Ovary (tissue), 9 donors: ENCODE measurements around the gene TASOR. TPM values are rescaled to one million over a fixed set of nuclear protein-coding genes. Genes with fewer than 3 reads are reported as not detected.

Experiments
- DNase-seq, 5 donors: peaks; one replicate each; pipeline ENCODE4 v3.0.0-alpha.2; 2019 to 2020
- H3K27ac ChIP-seq, 2 donors: fragments of 200-600 bp; one replicate each; pipeline versions ENCODE4 v1.5.1 to v1.8.0; 2019 to 2022
- H3K27me3 ChIP-seq: fragments of 200-600 bp; one replicate; pipeline ENCODE4 v1.8.0; 2022
- H3K36me3 ChIP-seq: fragments of 200-600 bp; sonication (generic); one replicate; pipeline ENCODE4 v1.5.1; 2019
- H3K4me1 ChIP-seq: one replicate; pipeline ENCODE4 v1.8.1; 2013; ENCODE audit warnings: mild to moderate bottlenecking, moderate library complexity; ENCODE audit not compliant: insufficient read depth
- H3K4me3 ChIP-seq: fragments of 200-600 bp; sonication (generic); one replicate; pipeline ENCODE4 v1.5.1; 2017
- H3K9me3 ChIP-seq, 2 donors: fragments of 200-600 bp in 1 of 2; sonication (generic) in 1 of 2; one replicate each; pipeline versions ENCODE4 v1.5.1 to v1.8.1; 2013 to 2019; ENCODE audit warnings: mild to moderate bottlenecking in 1 of 2, moderate library complexity in 1 of 2
- CTCF ChIP-seq, 3 donors: fragments of 450-650 bp in 2 of 3; fragments of 200-600 bp in 1 of 3; IDR thresholded peaks; one replicate each; pipeline versions ENCODE4 v1.5.1 to v1.8.0; 2016 to 2022; ENCODE audit warnings: antibody characterized with exemption in 3 of 3, mild to moderate bottlenecking in 1 of 3
- EP300 ChIP-seq: sonication (generic); formaldehyde crosslinking; IDR thresholded peaks from one replicate; pipeline ENCODE4 v1.6.1; 2017; ENCODE audit warnings: antibody characterized with exemption
- POLR2A ChIP-seq: fragments of 450-650 bp; IDR thresholded peaks from one replicate; pipeline ENCODE4 v1.6.1; 2017; ENCODE audit warnings: antibody characterized with exemption, mild to moderate bottlenecking, moderate library complexity
- WGBS, 3 donors: extraction: QIAGEN DNeasy Blood & Tissue Kit in 1 of 3; methylation state at CpG; one replicate each; pipeline versions ENCODE4 v1.1.5 to v1.1.7; 2013 to 2017; 5-methylcytosine and 5-hydroxymethylcytosine counted together
- intact Hi-C, 4 donors: fragments of 100-400 bp; cut with DNase I; formaldehyde crosslinking; loops; one replicate each; pipeline versions ENCODE4 v1.11.0 to v1.15.1; 2022 to 2023
- polyA plus RNA-seq, 2 donors: library from polyadenylated mRNA; stranded (reverse); fragments of 200-250 nt in 1 of 2; fragments of 350-450 nt in 1 of 2; fragmentation: Illumina TruSeq in 1 of 2; extraction: RNeasy Lipid Tissue Mini Kit (QIAGEN cat#74804) in 1 of 2; gene quantifications; one replicate each; pipeline ENCODE4 v1.2.3, GENCODE V29; 2013 to 2014
- total RNA-seq, 7 donors: library from RNA; depleted of rRNA in 2 of 7; stranded (reverse); fragments of >200 nt in 2 of 7; fragmentation: NEBNext Ultra II Directional in 3 of 7; extraction: Animal tissue kit (Norgen Biotek cat#: 25700) in 3 of 7; gene quantifications; one replicate each; pipeline versions ENCODE4 v1.1.0 to v1.2.4, GENCODE V29; 2016 to 2023
- donor health status: DM: no; HTN: no; CAD: no; lungs with moderate emphysema.
- donor health status: DM: no; HTN: no; CAD: no.
- donor health status: Bipolar disorder and iron deficiency.
- donor health status: DM: yes; HTN: yes; CAD: no.
- donor health status: DM: no; HTN: no; CAD: no.
- donor health status: DM: yes; HTN: yes; CAD: no.

Gene TASOR
- total and polyA plus RNA-seq, 9 donors, result 27.3 to 95.5 (median 65.4) TPM

GRCh38 chr3:56681984-56682461 lies 1.0 kb downstream of the TASOR start:
- Histone ChIP-seq H3K4me3 (peak overlapping the region; percentile 56), H3K27me3 (no peaks in the 10 kb centered on the region), H3K4me1 (peaks cover 3% of the 10 kb centered on the region), H3K9me3 (no peaks in the 10 kb centered on the region), H3K27ac (peak overlapping the region; percentile 99 to 100), H3K36me3 (no peaks in the 10 kb centered on the region)
- DNase-seq, result no peak
- intact Hi-C loops, result no loop called here
- no peak for TF ChIP-seq POLR2A
- no peak for TF ChIP-seq EP300
- TF ChIP-seq CTCF (IDR thresholded peaks at IDR 0.05), result no peak
- 24 to 26% (median 25%) methylated on average over 10 of the region's 10 CpGs for WGBS, 3 donors

GRCh38 chr3:56680054-56680580 lies 2.9 kb downstream of the TASOR start:
- no peak for DNase-seq

GRCh38 chr3:56677286-56677685 lies 5.8 kb downstream of the TASOR start:
- H3K27me3 ChIP-seq, result no peaks in the 10 kb centered on the region
- intact Hi-C loops, result no loop called here
- WGBS, 3 donors, result 59 to 76% (median 64%) methylated on average over 1 of the region's 1 CpG
- no peaks in the 10 kb centered on the region for H3K9me3 ChIP-seq
- no peak overlapping the region for H3K4me3 ChIP-seq
- DNase-seq, result no peak
- no peak overlapping the region for H3K27ac ChIP-seq
- H3K4me1 ChIP-seq, result peaks cover 3% of the 10 kb centered on the region
- no peaks in the 10 kb centered on the region for H3K36me3 ChIP-seq
- TF ChIP-seq POLR2A (no peak), CTCF (IDR thresholded peaks at IDR 0.05) (no peak), EP300 (no peak)

More at GRCh38 chr3:56680054-56680580, 2.9 kb downstream of the TASOR start:
- H3K36me3 ChIP-seq, result no peaks in the 10 kb centered on the region
- peaks cover 3% of the 10 kb centered on the region for H3K4me1 ChIP-seq
- intact Hi-C loops, result no loop called here
- H3K9me3 ChIP-seq, result no peaks in the 10 kb centered on the region
- H3K4me3 ChIP-seq, result no peak overlapping the region
- TF ChIP-seq EP300 (no peak), CTCF (IDR thresholded peaks at IDR 0.05) (no peak), POLR2A (no peak)
- no peaks in the 10 kb centered on the region for H3K27me3 ChIP-seq
- H3K27ac ChIP-seq, result no peak overlapping the region

GRCh38 chr3:56673781-56674457 lies 9.1 kb downstream of the TASOR start:
- Histone ChIP-seq H3K27ac (no peak overlapping the region), H3K9me3 (no peaks in the 10 kb centered on the region), H3K27me3 (no peaks in the 10 kb centered on the region), H3K36me3 (no peaks in the 10 kb centered on the region), H3K4me1 (peaks cover 3% of the 10 kb centered on the region), H3K4me3 (no peak overlapping the region)
- intact Hi-C loops, result no loop called here
- DNase-seq, result no peak
- TF ChIP-seq EP300, result no peak
- no peak for TF ChIP-seq CTCF (IDR thresholded peaks at IDR 0.05)
- no peak for TF ChIP-seq POLR2A
- WGBS, 3 donors, result 70 to 76% (median 70%) methylated on average over 2 of the region's 2 CpGs
